Measurements from ENCODE around the gene ADCY2. TPM values are rescaled to one million over a fixed set of nuclear protein-coding genes. Genes with fewer than 3 reads are reported as not detected.
A peak's percentile ranks its signal among the peaks of the same experiment; 100 is the strongest.

The ADCY2 gene
- total and polyA plus RNA-seq, 4 donors: 0.56 to 9.3 (median 6.7) TPM

- H3K27ac ChIP-seq (ENCODE audit: low read depth in 1 of 2, low read length in 2 of 2): no peak overlapping the region
- whole genome bisulfite sequencing, 2 donors: 90 to 92% methylated on average over 1 of the region's 1 CpG
- intact Hi-C loops (cut with DNase I): loop anchor here (10.0 kb wide), 2 partner anchors 499 to 1119 kb away; partner anchors contain the start of genes NSUN2 (in 1 of the 2) and SRD5A1 (in 1 of the 2)
- no peaks in the 10 kb centered on the region for H3K36me3 ChIP-seq (ENCODE audit: control insufficient read depth in 1 of 2, insufficient read depth in 2 of 2, low read length in 1 of 2)
- no peak overlapping the region for H3K4me3 ChIP-seq (ENCODE audit: low read length in 2 of 2)
- DNase-seq (no peak), ATAC-seq (ENCODE audit: low FRiP score) (no peak)
- H3K27me3 ChIP-seq (ENCODE audit: control insufficient read depth in 1 of 2, insufficient read depth in 2 of 2, low read length in 1 of 2): no peaks in the 10 kb centered on the region
- no peaks in the 10 kb centered on the region for H3K9me3 ChIP-seq (ENCODE audit: control insufficient read depth, low read length)
- H3K4me1 ChIP-seq (ENCODE audit: control insufficient read depth in 1 of 2, insufficient read depth in 2 of 2, low read length in 2 of 2): no peaks in the 10 kb centered on the region
These were observed 357.7 kb downstream of the ADCY2 start for GRCh38 chr5:7753596-7753995.

GRCh38 chr5:7754490-7754889, 358.6 kb downstream of the ADCY2 start:
- Histone ChIP-seq H3K36me3 (ENCODE audit: control insufficient read depth in 1 of 2, insufficient read depth in 2 of 2, low read length in 1 of 2) (no peaks in the 10 kb centered on the region), H3K4me3 (ENCODE audit: low read length in 2 of 2) (no peak overlapping the region), H3K27me3 (ENCODE audit: control insufficient read depth in 1 of 2, insufficient read depth in 2 of 2, low read length in 1 of 2) (no peaks in the 10 kb centered on the region), H3K4me1 (ENCODE audit: control insufficient read depth in 1 of 2, insufficient read depth in 2 of 2, low read length in 2 of 2) (no peaks in the 10 kb centered on the region), H3K27ac (ENCODE audit: low read depth in 1 of 2, low read length in 2 of 2) (no peak overlapping the region), H3K9me3 (ENCODE audit: control insufficient read depth, low read length) (no peaks in the 10 kb centered on the region)
- DNase-seq: no peak
- intact Hi-C loops (cut with DNase I): loop anchor here (2.0 to 10.0 kb wide), 3 partner anchors 494 to 1120 kb away; partner anchors contain the start of genes NSUN2 (in 1 of the 2) and SRD5A1 (in 1 of the 2)
- WGBS, 2 donors: 77 to 78% methylated on average over 6 of the region's 6 CpGs
- no peak for ATAC-seq (ENCODE audit: low FRiP score)

- Histone ChIP-seq H3K4me3 (ENCODE audit: low read length in 2 of 2) (no peak overlapping the region), H3K9me3 (ENCODE audit: control insufficient read depth, low read length) (no peaks in the 10 kb centered on the region), H3K27me3 (ENCODE audit: control insufficient read depth in 1 of 2, insufficient read depth in 2 of 2, low read length in 1 of 2) (no peaks in the 10 kb centered on the region), H3K36me3 (ENCODE audit: control insufficient read depth in 1 of 2, insufficient read depth in 2 of 2, low read length in 1 of 2) (no peaks in the 10 kb centered on the region), H3K4me1 (ENCODE audit: control insufficient read depth in 1 of 2, insufficient read depth in 2 of 2, low read length in 2 of 2) (peaks cover 0 to 4% of the 10 kb centered on the region in 2 donors), H3K27ac (ENCODE audit: low read depth in 1 of 2, low read length in 2 of 2) (no peak overlapping the region)
- 28 to 30% methylated on average over 13 of the region's 13 CpGs for WGBS, 2 donors
- intact Hi-C loops (cut with DNase I): loop anchor here (2.0 to 10.0 kb wide), 4 partner anchors 363 to 1120 kb away; partner anchors contain the start of genes NSUN2 (in 1 of the 2) and SRD5A1 (in 1 of the 2)
- peak; percentile 67 to 82 for DNase-seq
- no peak for ATAC-seq (ENCODE audit: low FRiP score)
These were observed 359.2 kb downstream of the ADCY2 start for GRCh38 chr5:7754997-7755596.

GRCh38 chr5:7755958-7756357, 360.0 kb downstream of the ADCY2 start:
- intact Hi-C loops (cut with DNase I): loop anchor here (2.0 to 10.0 kb wide), 4 partner anchors 364 to 1121 kb away; partner anchors contain the start of genes NSUN2 (in 1 of the 2) and SRD5A1 (in 1 of the 2)
- no peaks in the 10 kb centered on the region for H3K27me3 ChIP-seq (ENCODE audit: control insufficient read depth in 1 of 2, insufficient read depth in 2 of 2, low read length in 1 of 2)
- DNase-seq (no peak), ATAC-seq (ENCODE audit: low FRiP score) (no peak)
- H3K4me1 ChIP-seq (ENCODE audit: control insufficient read depth in 1 of 2, insufficient read depth in 2 of 2, low read length in 2 of 2): peaks cover 0 to 4% of the 10 kb centered on the region in 2 donors
- no peak overlapping the region for H3K4me3 ChIP-seq (ENCODE audit: low read length in 2 of 2)
- H3K9me3 ChIP-seq (ENCODE audit: control insufficient read depth, low read length): no peaks in the 10 kb centered on the region
- H3K27ac ChIP-seq (ENCODE audit: low read depth in 1 of 2, low read length in 2 of 2): no peak overlapping the region
- WGBS, 2 donors: 73% methylated on average over 5 of the region's 5 CpGs
- no peaks in the 10 kb centered on the region for H3K36me3 ChIP-seq (ENCODE audit: control insufficient read depth in 1 of 2, insufficient read depth in 2 of 2, low read length in 1 of 2)

GRCh38 chr5:7756453-7756852, 360.5 kb downstream of the ADCY2 start:
- intact Hi-C loops (cut with DNase I): loop anchor here (5.0 to 10.0 kb wide), 3 partner anchors 364 to 1122 kb away; partner anchors contain the start of genes NSUN2 (in 1 of the 2) and SRD5A1 (in 1 of the 2)
- H3K27me3 ChIP-seq (ENCODE audit: control insufficient read depth in 1 of 2, insufficient read depth in 2 of 2, low read length in 1 of 2): no peaks in the 10 kb centered on the region
- H3K4me3 ChIP-seq (ENCODE audit: low read length in 2 of 2): no peak overlapping the region
- DNase-seq (no peak), ATAC-seq (ENCODE audit: low FRiP score) (no peak)
- H3K36me3 ChIP-seq (ENCODE audit: control insufficient read depth in 1 of 2, insufficient read depth in 2 of 2, low read length in 1 of 2): no peaks in the 10 kb centered on the region
- WGBS, 2 donors: 50 to 57% methylated on average over 4 of the region's 4 CpGs
- H3K27ac ChIP-seq (ENCODE audit: low read depth in 1 of 2, low read length in 2 of 2): no peak overlapping the region
- H3K4me1 ChIP-seq (ENCODE audit: control insufficient read depth in 1 of 2, insufficient read depth in 2 of 2, low read length in 2 of 2): peaks cover 0 to 4% of the 10 kb centered on the region in 2 donors
- no peaks in the 10 kb centered on the region for H3K9me3 ChIP-seq (ENCODE audit: control insufficient read depth, low read length)

- H3K27ac ChIP-seq (ENCODE audit: low read depth in 1 of 2, low read length in 2 of 2): no peak overlapping the region
- ATAC-seq (ENCODE audit: low FRiP score) (no peak), DNase-seq (no peak)
- H3K27me3 ChIP-seq (ENCODE audit: control insufficient read depth in 1 of 2, insufficient read depth in 2 of 2, low read length in 1 of 2): no peaks in the 10 kb centered on the region
- intact Hi-C loops (cut with DNase I): loop anchor here (5.0 to 10.0 kb wide), 3 partner anchors 367 to 1125 kb away; partner anchors contain the start of genes NSUN2 (in 1 of the 2) and SRD5A1 (in 1 of the 2)
- no peaks in the 10 kb centered on the region for H3K9me3 ChIP-seq (ENCODE audit: control insufficient read depth, low read length)
- no peak overlapping the region for H3K4me3 ChIP-seq (ENCODE audit: low read length in 2 of 2)
- WGBS, 2 donors: 50 to 59% methylated on average over 8 of the region's 8 CpGs
- H3K36me3 ChIP-seq (ENCODE audit: control insufficient read depth in 1 of 2, insufficient read depth in 2 of 2, low read length in 1 of 2): no peaks in the 10 kb centered on the region
- H3K4me1 ChIP-seq (ENCODE audit: control insufficient read depth in 1 of 2, insufficient read depth in 2 of 2, low read length in 2 of 2): peaks cover 1 to 4% of the 10 kb centered on the region in 2 donors
These were observed 363.4 kb downstream of the ADCY2 start for GRCh38 chr5:7759257-7759871.

- Histone ChIP-seq H3K4me3 (ENCODE audit: low read length in 2 of 2) (no peak overlapping the region), H3K27me3 (ENCODE audit: control insufficient read depth in 1 of 2, insufficient read depth in 2 of 2, low read length in 1 of 2) (no peaks in the 10 kb centered on the region), H3K36me3 (ENCODE audit: control insufficient read depth in 1 of 2, insufficient read depth in 2 of 2, low read length in 1 of 2) (no peaks in the 10 kb centered on the region), H3K27ac (ENCODE audit: low read depth in 1 of 2, low read length in 2 of 2) (no peak overlapping the region), H3K9me3 (ENCODE audit: control insufficient read depth, low read length) (no peaks in the 10 kb centered on the region), H3K4me1 (ENCODE audit: control insufficient read depth in 1 of 2, insufficient read depth in 2 of 2, low read length in 2 of 2) (peaks cover 1 to 4% of the 10 kb centered on the region in 2 donors)
- DNase-seq: no peak
- 57 to 63% methylated on average over 8 of the region's 8 CpGs for WGBS, 2 donors
- intact Hi-C loops (cut with DNase I): loop anchor here (5.0 to 10.0 kb wide), 3 partner anchors 368 to 1125 kb away; partner anchors contain the start of genes NSUN2 (in 1 of the 2) and SRD5A1 (in 1 of the 2)
- no peak for ATAC-seq (ENCODE audit: low FRiP score)
These were observed 364.1 kb downstream of the ADCY2 start for GRCh38 chr5:7759951-7760580.

- H3K4me1 ChIP-seq (ENCODE audit: control insufficient read depth in 1 of 2, insufficient read depth in 2 of 2, low read length in 2 of 2): peaks cover 1 to 4% of the 10 kb centered on the region in 2 donors
- H3K4me3 ChIP-seq (ENCODE audit: low read length in 2 of 2): no peak overlapping the region
- H3K27me3 ChIP-seq (ENCODE audit: control insufficient read depth in 1 of 2, insufficient read depth in 2 of 2, low read length in 1 of 2): no peaks in the 10 kb centered on the region
- intact Hi-C loops (cut with DNase I): no loop called here
- no peak overlapping the region for H3K27ac ChIP-seq (ENCODE audit: low read depth in 1 of 2, low read length in 2 of 2)
- H3K36me3 ChIP-seq (ENCODE audit: control insufficient read depth in 1 of 2, insufficient read depth in 2 of 2, low read length in 1 of 2): no peaks in the 10 kb centered on the region
- WGBS, 2 donors: 76 to 85% methylated on average over 2 of the region's 2 CpGs
- no peaks in the 10 kb centered on the region for H3K9me3 ChIP-seq (ENCODE audit: control insufficient read depth, low read length)
- no peak for DNase-seq
- ATAC-seq (ENCODE audit: low FRiP score): no peak
These were observed 366.3 kb downstream of the ADCY2 start for GRCh38 chr5:7762267-7762666.

All from aorta (tissue), 5 donors.